ENCODE results near the gene BATF.

BATF gene

GRCh38 chr14:75591331-75591946 is 69.2 kb downstream of the BATF start:
- no peak overlapping the region for H3K27ac ChIP-seq
- TF ChIP-seq CTCF (conservative IDR thresholded peaks at IDR 0.05): no peak

- no peak overlapping the region for H3K27ac ChIP-seq
- no peak for TF ChIP-seq CTCF (conservative IDR thresholded peaks at IDR 0.05)
Observed at GRCh38 chr14:75591987-75592575, 69.8 kb downstream of the BATF start.

- no peak overlapping the region for H3K27ac ChIP-seq
- TF ChIP-seq CTCF (conservative IDR thresholded peaks at IDR 0.05): no peak
Observed at GRCh38 chr14:75595226-75595625, 73.0 kb downstream of the BATF start.

All from VCaP (cell line).